GM12878 (cell line): ENCODE results near the gene GRM5. TPM values are rescaled to one million over a fixed set of nuclear protein-coding genes. Genes with fewer than 3 reads are reported as not detected.

Experiments
- ATAC-seq: fragments of 200-7000 bp; cut with Tn5 transposase; 3 replicates; pipeline ENCODE4 v1.9.1; 2020; ENCODE audit warnings: mild to moderate bottlenecking, moderate library complexity
- BruUV-seq: library from RNA; stranded (reverse); fragments of 400-500 nt; replicated peaks from 2 replicates; lab custom pipeline; 2021; lab: Mats Ljungman, UMichigan
- CTCF ChIA-PET: fragments of 300-600 bp; sonication (Branson Sonifier 250); formaldehyde crosslinking; extraction: SDS; loops from one replicate; lab custom pipeline; 2021; ENCODE audit warnings: inconsistent platforms; lab: Yijun Ruan, JAX
- POLR2A ChIA-PET: fragments of 350-600 bp; formaldehyde crosslinking; extraction: SDS; loops from one replicate; lab custom pipeline; 2021; ENCODE audit warnings: inconsistent platforms; lab: Charles Lee
- RAD21 ChIA-PET: fragments of 300-600 bp; sonication (Branson Sonifier 250); formaldehyde crosslinking; loops from one replicate; lab custom pipeline; 2023; ENCODE audit warnings: antibody characterized with exemption; ENCODE audit not compliant: unreplicated experiment; lab: Charles Lee
- SMC1A ChIA-PET: fragments of 300-600 bp; sonication (Branson Sonifier 250); formaldehyde crosslinking; loops from one replicate; lab custom pipeline; 2023; ENCODE audit not compliant: unreplicated experiment, uncharacterized antibody; lab: Charles Lee
- DNase-seq: peaks from one replicate; pipeline ENCODE4 v3.0.0-alpha.2; 2011; ENCODE audit warnings: low read depth, low spot score
- FAIRE-seq: peaks from 3 replicates; lab custom pipeline; 2011; peaks lifted over from hg19 to GRCh38; lab: Jason Lieb, UNC
- H2AFZ ChIP-seq: 2 replicates; pipeline ENCODE4 v1.6.0; 2011; ENCODE audit warnings: low read depth, low read length, control low read depth; ENCODE audit not compliant: control insufficient read depth
- H3K27ac ChIP-seq: 2 replicates; pipeline ENCODE4 v1.5.1; 2011; ENCODE audit warnings: control low read depth; ENCODE audit not compliant: control insufficient read depth, insufficient read depth
- H3K27me3 ChIP-seq, 2 experiments: replicated peaks in 1 of 2; 2 replicates each; pipeline versions ENCODE4 v1.6.0 to v1.6.1; 2011; ENCODE audit warnings: low read length in 1 of 2; ENCODE audit not compliant: control insufficient read depth in 2 of 2, insufficient read depth in 2 of 2
- H3K36me3 ChIP-seq, 2 experiments: 2 replicates each; pipeline ENCODE4 v1.5.1; 2011; ENCODE audit warnings: low read length in 1 of 2; ENCODE audit not compliant: control insufficient read depth in 2 of 2, insufficient read depth in 2 of 2
- H3K4me1 ChIP-seq: 2 replicates; pipeline ENCODE4 v1.6.1; 2011; ENCODE audit warnings: mild to moderate bottlenecking, low read length, moderate library complexity, mixed read lengths; ENCODE audit not compliant: control insufficient read depth, insufficient read depth
- H3K4me2 ChIP-seq: 2 replicates; pipeline ENCODE4 v1.6.0; 2011; ENCODE audit warnings: control low read depth; ENCODE audit not compliant: control insufficient read depth, insufficient read depth
- H3K4me3 ChIP-seq: fragments of 200-600 bp; sonication (generic); 2 replicates; pipeline ENCODE4 v1.5.1; 2016
- H3K79me2 ChIP-seq: 2 replicates; pipeline ENCODE4 v1.6.0; 2011; ENCODE audit warnings: low read length; ENCODE audit not compliant: control insufficient read depth, insufficient read depth
- H3K9ac ChIP-seq: 2 replicates; pipeline ENCODE4 v1.8.0; 2011; ENCODE audit warnings: low read length, control low read depth, mixed read lengths; ENCODE audit not compliant: control insufficient read depth, insufficient read depth
- H3K9me3 ChIP-seq: replicated peaks from 3 replicates; pipeline ENCODE4 v1.5.1; 2011; ENCODE audit warnings: mild to moderate bottlenecking, low read length; ENCODE audit not compliant: control insufficient read depth, insufficient read depth
- H4K20me1 ChIP-seq: 2 replicates; pipeline ENCODE4 v1.6.0; 2011; ENCODE audit not compliant: control insufficient read depth, insufficient read depth
- BMI1 ChIP-seq: fragments of 450-650 bp; IDR thresholded peaks from 2 replicates; pipeline ENCODE4 v1.6.1; 2016; ENCODE audit warnings: mild to moderate bottlenecking, moderate library complexity, borderline replicate concordance
- CBX3 ChIP-seq: fragments of 200-600 bp; sonication (generic); IDR thresholded peaks from 2 replicates; pipeline ENCODE4 v1.6.1; 2016; ENCODE audit warnings: low read depth, borderline replicate concordance
- CREM ChIP-seq: IDR thresholded peaks from 2 replicates; pipeline ENCODE4 v1.6.1; 2014; ENCODE audit warnings: antibody characterized with exemption, low read depth
- HCFC1 ChIP-seq: fragments of 150-350 bp; IDR thresholded peaks from 2 replicates; pipeline ENCODE4 v1.6.1; 2014; ENCODE audit warnings: low read length
- JUNB ChIP-seq: IDR thresholded peaks from 2 replicates; pipeline ENCODE4 v1.6.1; 2016; ENCODE audit warnings: antibody characterized with exemption, mild to moderate bottlenecking
- STAT1 ChIP-seq: fragments of 450-650 bp; conservative IDR thresholded peaks from 2 replicates; pipeline ENCODE4 v1.6.1; 2014; ENCODE audit warnings: antibody characterized with exemption, mild to moderate bottlenecking
- WGBS: methylation state at CpG from one replicate; pipeline ENCODE4 v1.1.6; 2016; ENCODE audit warnings: low lambda C conversion rate; ENCODE audit not compliant: insufficient replicate concordance, insufficient coverage; ENCODE audit errors: missing lambda C conversion rate; 5-methylcytosine and 5-hydroxymethylcytosine counted together
- in situ Hi-C: fragments of 300-500 bp; cut with MboI; formaldehyde crosslinking; loops from 9 replicates; pipeline ENCODE4 v1.14.3; 2018; ENCODE audit warnings: mixed read lengths
- intact Hi-C: fragments of 100-400 bp; cut with micrococcal nuclease; formaldehyde crosslinking; loops from one replicate; pipeline ENCODE4 v1.14.2; 2022; ENCODE audit not compliant: unreplicated experiment
- polyA plus RNA-seq, 11 experiments: library from polyadenylated mRNA; depleted of rRNA in 4 of 11; unstranded in 6 of 11; stranded (reverse) in 5 of 11; fragments of >200 nt; fragmentation: Nextera tagmentation in 4 of 11; fragmentation: Illumina TruSeq in 1 of 11; extraction: Ambion mirVana in 4 of 11; extraction: Trizol in 1 of 11; gene quantifications; 1 replicate in 1 of 11; 2 replicates in 10 of 11; pipeline versions ENCODE4 v1.2.1 to v1.2.3, GENCODE V29; 2011 to 2016; ENCODE audit warnings: inconsistent platforms in 2 of 11, missing spikeins in 2 of 11, low read depth in 1 of 11
- total RNA-seq, 4 experiments: library from RNA; depleted of rRNA in 3 of 4; stranded (reverse); fragments of >200 nt in 3 of 4; fragmentation: Illumina TruSeq in 1 of 4; extraction: Trizol in 1 of 4; gene quantifications; 2 replicates each; pipeline versions ENCODE4 v1.2.1 to v1.2.3, GENCODE V29; 2013 to 2021
- TF ChIP-seq, protein P1 (sequence below): fragments of 450-650 bp; formaldehyde crosslinking; IDR thresholded peaks from 2 replicates; pipeline ENCODE4 v1.4.0; 2020; ENCODE audit warnings: mild to moderate bottlenecking, moderate library complexity
- TF ChIP-seq, protein P2 (sequence below): fragments of 450-650 bp; IDR thresholded peaks from 2 replicates; pipeline ENCODE4 v1.6.1; 2016; ENCODE audit warnings: mild to moderate bottlenecking, moderate library complexity, borderline replicate concordance

Gene GRM5
- total and polyA plus RNA-seq, 10 of the 15 experiments (the other 5 are each of a cell fraction or from before 2014, with no cell fraction given) = not detected

DNA sequence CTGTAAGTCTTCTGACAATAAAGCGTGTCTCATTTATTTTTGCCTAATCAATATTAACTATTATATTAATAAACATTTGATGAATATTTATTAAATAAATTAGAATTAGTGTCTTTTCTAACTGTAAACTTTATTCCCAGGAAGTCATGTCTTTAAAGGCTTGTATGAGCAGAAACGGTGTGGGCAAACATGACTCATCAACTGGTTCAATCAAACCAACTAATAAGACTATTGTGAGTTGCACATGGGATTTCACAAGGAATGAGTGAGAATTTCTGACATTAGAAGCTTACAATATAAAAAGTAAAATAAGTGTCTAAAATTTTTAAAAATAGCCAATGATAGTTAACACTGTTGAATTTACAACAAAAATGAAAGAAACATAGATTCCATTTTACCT, 469.0 kb downstream of the GRM5 start:
- ChIA-PET CTCF (no interaction called here), RAD21 (no interaction called here), POLR2A (no interaction called here), SMC1A (interaction anchor here (1.5 kb wide), 1 partner anchor 16 kb away, joined by 3 read pairs; no protein-coding TSS in a partner anchor)
- intact Hi-C loops (no loop called here), in situ Hi-C loops (no loop called here)
- H3K27ac ChIP-seq = no peak overlapping the region
- no peaks in the 10 kb centered on the region for H3K9me3 ChIP-seq
- BruUV-seq = no TSS peak
- no peak overlapping the region for H3K4me2 ChIP-seq
- WGBS = 68% methylated on average over 2 of the region's 2 CpGs
- no peak for ATAC-seq
- H3K36me3 ChIP-seq = no peaks in the 10 kb centered on the region
- H4K20me1 ChIP-seq = no peaks in the 10 kb centered on the region
- H3K79me2 ChIP-seq = no peaks in the 10 kb centered on the region
- no peak for FAIRE-seq
- H2AFZ ChIP-seq = no peak overlapping the region
- no peaks in the 10 kb centered on the region for H3K4me1 ChIP-seq
- no peak for DNase-seq
- TF ChIP-seq STAT1 = no peak
- no peak for TF ChIP-seq BMI1
- TF ChIP-seq HCFC1 = no peak
- TF ChIP-seq, all 136 proteins: peak for 0
- Histone ChIP-seq H3K27me3 (no peaks in the 10 kb centered on the region), H3K9ac (no peak overlapping the region), H3K4me3 (no peak overlapping the region)

DNA sequence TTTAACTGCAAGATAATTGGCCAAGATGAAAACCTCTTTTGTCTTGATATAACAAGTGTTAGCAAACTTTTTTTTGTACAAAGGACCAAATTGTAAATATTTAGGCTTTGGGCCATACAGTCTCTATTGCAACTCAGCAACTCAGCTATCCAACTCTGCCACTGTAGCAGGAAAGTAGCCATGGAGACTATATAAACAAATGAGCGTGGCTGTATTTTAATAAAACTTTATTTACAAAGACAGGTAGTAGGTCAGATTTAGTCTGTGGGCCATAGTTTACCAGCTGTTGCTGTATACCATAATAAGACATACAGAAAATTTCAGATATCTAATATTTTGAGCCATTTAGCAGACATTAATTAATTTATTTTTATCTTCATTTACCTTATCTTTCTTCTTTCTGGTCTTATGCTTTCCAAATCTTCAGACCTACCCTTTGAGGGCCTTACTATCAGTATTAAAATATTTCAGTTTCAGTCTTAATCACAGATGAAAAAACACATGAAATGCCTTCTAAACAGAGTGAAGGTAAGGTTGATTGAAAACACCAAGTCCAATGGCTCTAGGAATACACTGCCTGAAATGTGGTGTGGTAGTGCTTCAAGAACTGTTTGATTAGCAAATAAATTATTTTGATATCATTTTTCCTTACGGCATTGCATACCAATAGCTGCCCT, 471.4 kb downstream of the GRM5 start:
- ChIA-PET SMC1A (interaction anchor here (2.5 kb wide), 1 partner anchor 12 kb away, joined by 9 read pairs; no protein-coding TSS in a partner anchor), POLR2A (no interaction called here), CTCF (interaction anchor here (0.7 kb wide), 1 partner anchor 301 kb away, joined by 3 read pairs; no protein-coding TSS in a partner anchor), RAD21 (no interaction called here)
- no peak for DNase-seq
- Histone ChIP-seq H3K9me3 (no peaks in the 10 kb centered on the region), H3K27me3 (no peaks in the 10 kb centered on the region; a peak in 1 of 4 replicates), H3K9ac (no peak overlapping the region), H3K27ac (no peak overlapping the region), H3K4me2 (no peak overlapping the region), H3K79me2 (no peaks in the 10 kb centered on the region), H3K36me3 (no peaks in the 10 kb centered on the region), H2AFZ (no peak overlapping the region), H3K4me1 (no peaks in the 10 kb centered on the region), H3K4me3 (no peak overlapping the region), H4K20me1 (no peaks in the 10 kb centered on the region)
- FAIRE-seq = no peak
- WGBS = 42% methylated on average over 2 of the region's 2 CpGs
- no TSS peak for BruUV-seq
- in situ Hi-C loops = no loop called here
- no peak; the same call in 2 of the 3 replicates for ATAC-seq
- TF ChIP-seq, protein P1, sequence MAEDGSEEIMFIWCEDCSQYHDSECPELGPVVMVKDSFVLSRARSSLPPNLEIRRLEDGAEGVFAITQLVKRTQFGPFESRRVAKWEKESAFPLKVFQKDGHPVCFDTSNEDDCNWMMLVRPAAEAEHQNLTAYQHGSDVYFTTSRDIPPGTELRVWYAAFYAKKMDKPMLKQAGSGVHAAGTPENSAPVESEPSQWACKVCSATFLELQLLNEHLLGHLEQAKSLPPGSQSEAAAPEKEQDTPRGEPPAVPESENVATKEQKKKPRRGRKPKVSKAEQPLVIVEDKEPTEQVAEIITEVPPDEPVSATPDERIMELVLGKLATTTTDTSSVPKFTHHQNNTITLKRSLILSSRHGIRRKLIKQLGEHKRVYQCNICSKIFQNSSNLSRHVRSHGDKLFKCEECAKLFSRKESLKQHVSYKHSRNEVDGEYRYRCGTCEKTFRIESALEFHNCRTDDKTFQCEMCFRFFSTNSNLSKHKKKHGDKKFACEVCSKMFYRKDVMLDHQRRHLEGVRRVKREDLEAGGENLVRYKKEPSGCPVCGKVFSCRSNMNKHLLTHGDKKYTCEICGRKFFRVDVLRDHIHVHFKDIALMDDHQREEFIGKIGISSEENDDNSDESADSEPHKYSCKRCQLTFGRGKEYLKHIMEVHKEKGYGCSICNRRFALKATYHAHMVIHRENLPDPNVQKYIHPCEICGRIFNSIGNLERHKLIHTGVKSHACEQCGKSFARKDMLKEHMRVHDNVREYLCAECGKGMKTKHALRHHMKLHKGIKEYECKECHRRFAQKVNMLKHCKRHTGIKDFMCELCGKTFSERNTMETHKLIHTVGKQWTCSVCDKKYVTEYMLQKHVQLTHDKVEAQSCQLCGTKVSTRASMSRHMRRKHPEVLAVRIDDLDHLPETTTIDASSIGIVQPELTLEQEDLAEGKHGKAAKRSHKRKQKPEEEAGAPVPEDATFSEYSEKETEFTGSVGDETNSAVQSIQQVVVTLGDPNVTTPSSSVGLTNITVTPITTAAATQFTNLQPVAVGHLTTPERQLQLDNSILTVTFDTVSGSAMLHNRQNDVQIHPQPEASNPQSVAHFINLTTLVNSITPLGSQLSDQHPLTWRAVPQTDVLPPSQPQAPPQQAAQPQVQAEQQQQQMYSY (CRISPR knock-in tag) = no peak
- TF ChIP-seq JUNB (peak; percentile 38; the same call in 1 of the 2 replicates), CBX3 (no peak), CREM (no peak)
- TF ChIP-seq, protein P2, sequence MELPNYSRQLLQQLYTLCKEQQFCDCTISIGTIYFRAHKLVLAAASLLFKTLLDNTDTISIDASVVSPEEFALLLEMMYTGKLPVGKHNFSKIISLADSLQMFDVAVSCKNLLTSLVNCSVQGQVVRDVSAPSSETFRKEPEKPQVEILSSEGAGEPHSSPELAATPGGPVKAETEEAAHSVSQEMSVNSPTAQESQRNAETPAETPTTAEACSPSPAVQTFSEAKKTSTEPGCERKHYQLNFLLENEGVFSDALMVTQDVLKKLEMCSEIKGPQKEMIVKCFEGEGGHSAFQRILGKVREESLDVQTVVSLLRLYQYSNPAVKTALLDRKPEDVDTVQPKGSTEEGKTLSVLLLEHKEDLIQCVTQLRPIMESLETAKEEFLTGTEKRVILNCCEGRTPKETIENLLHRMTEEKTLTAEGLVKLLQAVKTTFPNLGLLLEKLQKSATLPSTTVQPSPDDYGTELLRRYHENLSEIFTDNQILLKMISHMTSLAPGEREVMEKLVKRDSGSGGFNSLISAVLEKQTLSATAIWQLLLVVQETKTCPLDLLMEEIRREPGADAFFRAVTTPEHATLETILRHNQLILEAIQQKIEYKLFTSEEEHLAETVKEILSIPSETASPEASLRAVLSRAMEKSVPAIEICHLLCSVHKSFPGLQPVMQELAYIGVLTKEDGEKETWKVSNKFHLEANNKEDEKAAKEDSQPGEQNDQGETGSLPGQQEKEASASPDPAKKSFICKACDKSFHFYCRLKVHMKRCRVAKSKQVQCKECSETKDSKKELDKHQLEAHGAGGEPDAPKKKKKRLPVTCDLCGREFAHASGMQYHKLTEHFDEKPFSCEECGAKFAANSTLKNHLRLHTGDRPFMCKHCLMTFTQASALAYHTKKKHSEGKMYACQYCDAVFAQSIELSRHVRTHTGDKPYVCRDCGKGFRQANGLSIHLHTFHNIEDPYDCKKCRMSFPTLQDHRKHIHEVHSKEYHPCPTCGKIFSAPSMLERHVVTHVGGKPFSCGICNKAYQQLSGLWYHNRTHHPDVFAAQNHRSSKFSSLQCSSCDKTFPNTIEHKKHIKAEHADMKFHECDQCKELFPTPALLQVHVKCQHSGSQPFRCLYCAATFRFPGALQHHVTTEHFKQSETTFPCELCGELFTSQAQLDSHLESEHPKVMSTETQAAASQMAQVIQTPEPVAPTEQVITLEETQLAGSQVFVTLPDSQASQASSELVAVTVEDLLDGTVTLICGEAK = peak; percentile 85
- intact Hi-C loops = no loop called here
